Keratinocyte (primary cell): ENCODE measurements around the gene RBSN. TPM values are rescaled to one million over a fixed set of nuclear protein-coding genes. Genes with fewer than 3 reads are reported as not detected.

Experiments
- DNase-seq: peaks from one replicate; pipeline ENCODE4 v3.0.0-alpha.2; 2011; ENCODE audit warnings: low read depth, missing footprints, low spot score
- FAIRE-seq: peaks from 2 replicates; lab custom pipeline; 2011; peaks lifted over from hg19 to GRCh38; lab: Jason Lieb, UNC
- H2AFZ ChIP-seq: 2 replicates; pipeline ENCODE4 v1.6.0; 2012; ENCODE audit warnings: low read length, control low read depth, inconsistent platforms; ENCODE audit not compliant: control insufficient read depth
- H3K27ac ChIP-seq: 2 replicates; pipeline ENCODE4 v1.5.1; 2011; ENCODE audit warnings: low read length; ENCODE audit not compliant: control insufficient read depth, insufficient read depth
- H3K27me3 ChIP-seq: 3 replicates; pipeline ENCODE4 v1.6.0; 2011; ENCODE audit warnings: low read length; ENCODE audit not compliant: control insufficient read depth, insufficient read depth; ENCODE audit errors: extremely low read depth
- H3K36me3 ChIP-seq, 2 experiments: 2 replicates in 1 of 2; 3 replicates in 1 of 2; pipeline ENCODE4 v1.5.1; 2011; ENCODE audit warnings: low read length in 2 of 2, mild to moderate bottlenecking in 1 of 2; ENCODE audit not compliant: control insufficient read depth in 2 of 2, insufficient read depth in 2 of 2; ENCODE audit errors: extremely low read depth in 1 of 2
- H3K4me1 ChIP-seq: 3 replicates; pipeline ENCODE4 v1.5.1; 2011; ENCODE audit warnings: low read length; ENCODE audit not compliant: control insufficient read depth, insufficient read depth; ENCODE audit errors: extremely low read depth
- H3K4me2 ChIP-seq: 3 replicates; pipeline ENCODE4 v1.6.0; 2011; ENCODE audit warnings: low read depth, low read length; ENCODE audit not compliant: control insufficient read depth, insufficient read depth; ENCODE audit errors: extremely low read depth
- H3K4me3 ChIP-seq, 3 experiments: fragments of 200-600 bp in 1 of 3; sonication (generic) in 1 of 3; 2 replicates in 2 of 3; 3 replicates in 1 of 3; pipeline ENCODE4 v1.5.1; 2011 to 2016; ENCODE audit warnings: low read length in 3 of 3, mild to moderate bottlenecking in 3 of 3, control low read depth in 2 of 3, inconsistent platforms in 1 of 3, low read depth in 1 of 3, mixed read lengths in 1 of 3, mixed run types in 1 of 3, moderate library complexity in 1 of 3; ENCODE audit not compliant: control insufficient read depth in 2 of 3, insufficient read depth in 2 of 3; ENCODE audit errors: extremely low read depth in 1 of 3
- H3K79me2 ChIP-seq: 2 replicates; pipeline ENCODE4 v1.6.0; 2012; ENCODE audit warnings: low read length; ENCODE audit not compliant: control insufficient read depth, insufficient read depth
- H3K9ac ChIP-seq: 3 replicates; pipeline ENCODE4 v1.6.0; 2011; ENCODE audit warnings: low read length; ENCODE audit not compliant: control insufficient read depth, insufficient read depth; ENCODE audit errors: extremely low read depth
- H3K9me1 ChIP-seq: 3 replicates; pipeline ENCODE4 v1.6.0; 2011; ENCODE audit warnings: low read length; ENCODE audit not compliant: control insufficient read depth, insufficient read depth; ENCODE audit errors: extremely low read depth
- H3K9me3 ChIP-seq: 2 replicates; pipeline ENCODE4 v1.5.1; 2012; ENCODE audit warnings: low read depth, low read length; ENCODE audit not compliant: control insufficient read depth
- H4K20me1 ChIP-seq: 3 replicates; pipeline ENCODE4 v1.6.0; 2011; ENCODE audit warnings: low read length; ENCODE audit not compliant: control insufficient read depth, insufficient read depth; ENCODE audit errors: extremely low read depth
- CTCF ChIP-seq, 3 experiments: IDR thresholded peaks in 1 of 3; conservative IDR thresholded peaks in 1 of 3; optimal IDR thresholded peaks in 1 of 3; 2 replicates in 2 of 3; 3 replicates in 1 of 3; pipeline versions ENCODE3 to v1.5.1; 2011; ENCODE audit warnings: low read length in 3 of 3, mild to moderate bottlenecking in 3 of 3, moderate library complexity in 2 of 3, control low read depth in 1 of 3, inconsistent platforms in 1 of 3; ENCODE audit not compliant: insufficient read depth in 2 of 3; ENCODE audit errors: extremely low read depth in 1 of 3
- EZH2 ChIP-seq: IDR thresholded peaks from one replicate; pipeline ENCODE4 v1.6.1; 2012; ENCODE audit warnings: inconsistent platforms, mild to moderate bottlenecking, low read length, moderate library complexity
- dilution Hi-C: fragments of 300-500 bp; cut with MboI; formaldehyde crosslinking; loops from one replicate; pipeline ENCODE4 v1.7.0; 2020; ENCODE audit warnings: low sequenced_read_pairs; ENCODE audit not compliant: extremely low pct_ligation_motif_present
- polyA plus RNA-seq, 5 experiments: library from polyadenylated mRNA; depleted of rRNA in 3 of 5; stranded (reverse) in 3 of 5; stranded (forward) in 1 of 5; unstranded in 1 of 5; fragments of >200 nt; gene quantifications; 1 replicate in 1 of 5; 2 replicates in 3 of 5; 3 replicates in 1 of 5; pipeline versions ENCODE4 v1.2.1 to v1.2.3, GENCODE V29; 2011 to 2012; ENCODE audit warnings: missing spikeins in 2 of 5, low read depth in 1 of 5, low replicate concordance in 1 of 5

The RBSN gene
- polyA plus RNA-seq, 1 donor (not counting 4 experiments of a cell fraction or from before 2014, with no cell fraction given): 8.4 TPM

GRCh38 chr3:15096046-15096445 lies 2.9 kb downstream of the RBSN start:
- no peak overlapping the region for H3K27ac ChIP-seq
- H3K36me3 ChIP-seq: peaks cover 6 to 15% of the 10 kb centered on the region in 2 experiments
- H3K27me3 ChIP-seq: no peaks in the 10 kb centered on the region
- dilution Hi-C loops: no loop called here
- H3K4me1 ChIP-seq: peaks cover 12% of the 10 kb centered on the region
- DNase-seq (no peak), FAIRE-seq (no peak)
- H3K9me3 ChIP-seq: no peaks in the 10 kb centered on the region
- TF ChIP-seq EZH2 (no peak), CTCF (optimal IDR thresholded peaks at IDR 0.05 in 1 of 3, IDR thresholded peaks at IDR 0.05 in 1 of 3, conservative IDR thresholded peaks at IDR 0.05 in 1 of 3; ENCODE audit: extremely low read depth in 1 of 3, insufficient read depth in 2 of 3, low read length in 3 of 3) (no peak)
- no peak overlapping the region for H3K4me2 ChIP-seq
- no peaks in the 10 kb centered on the region for H3K9me1 ChIP-seq
- no peak overlapping the region for H3K9ac ChIP-seq
- peaks cover 22% of the 10 kb centered on the region for H3K79me2 ChIP-seq
- H2AFZ ChIP-seq: no peak overlapping the region
- no peaks in the 10 kb centered on the region for H4K20me1 ChIP-seq
- no peak overlapping the region for H3K4me3 ChIP-seq

DNA sequence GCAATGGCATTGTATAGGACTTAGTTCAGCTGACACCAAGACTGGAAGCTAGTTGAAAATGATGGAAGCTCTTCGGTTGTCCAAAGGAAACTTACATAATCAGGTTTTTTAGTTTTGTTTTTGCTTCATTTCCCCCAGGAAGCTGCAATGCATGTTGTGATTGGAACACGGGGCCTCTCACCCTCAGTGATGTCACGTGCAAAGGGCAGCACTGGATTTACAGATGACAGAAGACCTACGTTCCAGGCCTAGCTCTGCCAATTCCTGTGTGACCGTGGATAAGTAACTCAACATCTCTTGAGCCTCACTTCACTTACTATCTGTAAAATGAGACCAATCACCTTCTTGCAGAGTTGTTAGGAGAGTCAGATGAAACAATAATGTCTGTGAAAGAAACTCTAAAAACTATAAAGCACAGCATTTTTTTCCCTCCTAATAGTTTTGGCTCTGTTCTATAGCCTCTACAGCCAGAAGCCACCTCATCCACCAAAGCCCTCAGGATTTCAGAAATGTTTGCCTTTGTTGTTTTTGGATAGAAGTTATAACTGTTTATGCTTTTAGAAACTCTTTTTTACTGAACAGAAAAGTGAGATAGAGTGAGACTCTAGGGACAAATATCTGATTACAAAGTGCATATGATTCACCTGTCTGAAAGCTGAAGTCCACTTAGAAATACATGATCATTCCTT lies 4.6 kb downstream of the RBSN start:
- peaks cover 9 to 20% of the 10 kb centered on the region in 2 experiments for H3K36me3 ChIP-seq
- H2AFZ ChIP-seq: no peak overlapping the region
- FAIRE-seq: no peak
- TF ChIP-seq EZH2 (no peak), CTCF (optimal IDR thresholded peaks at IDR 0.05 in 1 of 3, IDR thresholded peaks at IDR 0.05 in 1 of 3, conservative IDR thresholded peaks at IDR 0.05 in 1 of 3; ENCODE audit: extremely low read depth in 1 of 3, insufficient read depth in 2 of 3, low read length in 3 of 3) (no peak)
- peaks cover 22% of the 10 kb centered on the region for H3K79me2 ChIP-seq
- dilution Hi-C loops: no loop called here
- H4K20me1 ChIP-seq: no peaks in the 10 kb centered on the region
- H3K27me3 ChIP-seq: no peaks in the 10 kb centered on the region
- H3K9me3 ChIP-seq: no peaks in the 10 kb centered on the region
- H3K4me2 ChIP-seq: no peak overlapping the region
- no peak for DNase-seq
- H3K9ac ChIP-seq: no peak overlapping the region
- no peak overlapping the region for H3K27ac ChIP-seq
- H3K4me3 ChIP-seq: no peak overlapping the region
- H3K4me1 ChIP-seq: peaks cover 8% of the 10 kb centered on the region
- no peaks in the 10 kb centered on the region for H3K9me1 ChIP-seq
